HEK293 (cell line): Measurements from ENCODE around the gene PHLPP2.

ENCODE experiments used
- CTCF ChIA-PET: fragments of 350-600 bp; formaldehyde crosslinking; extraction: SDS; loops from one replicate; lab custom pipeline; 2021; ENCODE audit warnings: antibody characterized with exemption; lab: Yijun Ruan, JAX
- POLR2A ChIA-PET: fragments of 300-600 bp; formaldehyde crosslinking; extraction: SDS; loops from one replicate; lab custom pipeline; 2020; ENCODE audit warnings: antibody characterized with exemption, inconsistent platforms; lab: Yijun Ruan, JAX
- H3K27ac ChIP-seq: fragments of 200-500 bp; sonication (Bioruptor generic); 2 replicates; pipeline ENCODE4 v1.5.1; 2014; ENCODE audit warnings: low read depth, low read length, control low read depth, inconsistent platforms; ENCODE audit errors: extremely low read depth
- H3K36me3 ChIP-seq, 2 experiments: fragments of 200-500 bp in 1 of 2; sonication (Bioruptor generic) in 1 of 2; 1 replicate in 1 of 2; 2 replicates in 1 of 2; pipeline ENCODE4 v1.5.1; 2014 to 2017; ENCODE audit warnings: inconsistent platforms in 2 of 2, low read length in 2 of 2; ENCODE audit not compliant: control insufficient read depth in 2 of 2, insufficient read depth in 1 of 2
- H3K4me1 ChIP-seq: fragments of 200-500 bp; sonication (Bioruptor generic); 2 replicates; pipeline ENCODE4 v1.5.1; 2014; ENCODE audit warnings: mild to moderate bottlenecking, low read length, inconsistent platforms; ENCODE audit not compliant: control insufficient read depth, insufficient read depth
- H3K4me3 ChIP-seq: 2 replicates; pipeline ENCODE4 v1.5.1; 2011; ENCODE audit warnings: low read depth, mild to moderate bottlenecking, control low read depth, low read length, moderate library complexity
- H3K9me3 ChIP-seq: fragments of 200-500 bp; sonication (Bioruptor generic); 2 replicates; pipeline ENCODE4 v1.5.1; 2014; ENCODE audit warnings: low read depth, low read length, inconsistent platforms; ENCODE audit not compliant: control insufficient read depth, insufficient read depth
- AEBP2 ChIP-seq: fragments of 450-650 bp; formaldehyde crosslinking; IDR thresholded peaks from 2 replicates; pipeline ENCODE4 v1.5.1; 2016; ENCODE audit warnings: missing biosample characterization, missing genetic modification characterization, borderline replicate concordance
- BCL11A ChIP-seq: fragments of 450-650 bp; formaldehyde crosslinking; IDR thresholded peaks from 2 replicates; pipeline ENCODE4 v1.5.1; 2016; ENCODE audit warnings: low read depth, missing biosample characterization, missing genetic modification characterization
- GLIS2 ChIP-seq: fragments of 450-650 bp; formaldehyde crosslinking; IDR thresholded peaks from 2 replicates; pipeline ENCODE4 v1.5.1; 2016; ENCODE audit warnings: missing biosample characterization, missing genetic modification characterization
- OSR2 ChIP-seq: fragments of 450-650 bp; formaldehyde crosslinking; IDR thresholded peaks from 2 replicates; pipeline ENCODE4 v1.5.1; 2016; ENCODE audit warnings: missing biosample characterization, missing genetic modification characterization
- PRDM1 ChIP-seq: fragments of 450-650 bp; formaldehyde crosslinking; IDR thresholded peaks from 2 replicates; pipeline ENCODE4; 2016; ENCODE audit warnings: missing biosample characterization, missing genetic modification characterization
- SALL2 ChIP-seq: fragments of 450-650 bp; formaldehyde crosslinking; IDR thresholded peaks from 2 replicates; pipeline ENCODE4 v1.5.0; 2017; ENCODE audit warnings: missing biosample characterization, mild to moderate bottlenecking, missing genetic modification characterization, borderline replicate concordance
- TRIM28 ChIP-seq: IDR thresholded peaks from 2 replicates; pipeline ENCODE4 v1.6.1; 2011; ENCODE audit warnings: low read length, control low read depth, borderline replicate concordance
- ZBTB11 ChIP-seq: fragments of 450-650 bp; formaldehyde crosslinking; conservative IDR thresholded peaks from 2 replicates; pipeline ENCODE4 v1.5.1; 2016; ENCODE audit warnings: low read depth, missing biosample characterization, missing genetic modification characterization
- ZBTB26 ChIP-seq: fragments of 450-650 bp; formaldehyde crosslinking; optimal IDR thresholded peaks from 2 replicates; pipeline ENCODE3; 2016; ENCODE audit warnings: missing biosample characterization, mild to moderate bottlenecking, missing genetic modification characterization
- ZFHX2 ChIP-seq: fragments of 450-650 bp; formaldehyde crosslinking; conservative IDR thresholded peaks from 2 replicates; pipeline ENCODE4 v1.5.1; 2016; ENCODE audit warnings: missing biosample characterization, missing genetic modification characterization
- ZNF175 ChIP-seq: fragments of 450-650 bp; formaldehyde crosslinking; IDR thresholded peaks from 2 replicates; pipeline ENCODE4 v1.5.1; 2016; ENCODE audit warnings: missing biosample characterization, missing genetic modification characterization
- ZNF366 ChIP-seq: fragments of 450-650 bp; formaldehyde crosslinking; conservative IDR thresholded peaks from 2 replicates; pipeline ENCODE4 v1.5.1; 2016; ENCODE audit warnings: missing biosample characterization, missing genetic modification characterization
- ZNF433 ChIP-seq: fragments of 450-650 bp; formaldehyde crosslinking; IDR thresholded peaks from 2 replicates; pipeline ENCODE4 v1.5.1; 2016; ENCODE audit warnings: missing biosample characterization, missing genetic modification characterization, low read depth
- ZNF488 ChIP-seq: fragments of 450-650 bp; formaldehyde crosslinking; IDR thresholded peaks from 2 replicates; pipeline ENCODE4 v1.5.1; 2016; ENCODE audit warnings: missing biosample characterization, missing genetic modification characterization
- ZNF544 ChIP-seq: fragments of 450-650 bp; formaldehyde crosslinking; IDR thresholded peaks from 2 replicates; pipeline ENCODE4 v1.5.0; 2017; ENCODE audit warnings: missing biosample characterization, missing genetic modification characterization
- ZNF555 ChIP-seq: fragments of 450-650 bp; formaldehyde crosslinking; conservative IDR thresholded peaks from 2 replicates; pipeline ENCODE4 v1.5.1; 2017; ENCODE audit warnings: missing biosample characterization, mild to moderate bottlenecking, missing genetic modification characterization, inconsistent platforms
- ZNF560 ChIP-seq: fragments of 450-650 bp; formaldehyde crosslinking; IDR thresholded peaks from 2 replicates; pipeline ENCODE4 v1.5.1; 2017; ENCODE audit warnings: missing biosample characterization, missing genetic modification characterization, borderline replicate concordance
- ZNF580 ChIP-seq: fragments of 450-650 bp; formaldehyde crosslinking; IDR thresholded peaks from 2 replicates; pipeline ENCODE4 v1.5.1; 2016; ENCODE audit warnings: missing biosample characterization, missing genetic modification characterization
- ZNF645 ChIP-seq: fragments of 450-650 bp; formaldehyde crosslinking; IDR thresholded peaks from 2 replicates; pipeline ENCODE4; 2016; ENCODE audit warnings: missing biosample characterization, missing genetic modification characterization
- ZNF76 ChIP-seq: fragments of 450-650 bp; formaldehyde crosslinking; IDR thresholded peaks from 2 replicates; pipeline ENCODE4; 2016; ENCODE audit warnings: low read depth, missing biosample characterization, missing genetic modification characterization, borderline replicate concordance
- ZNF791 ChIP-seq: fragments of 450-650 bp; formaldehyde crosslinking; IDR thresholded peaks from 2 replicates; pipeline ENCODE4 v1.5.1; 2016; ENCODE audit warnings: missing biosample characterization, missing genetic modification characterization
- ZNF843 ChIP-seq: fragments of 450-650 bp; formaldehyde crosslinking; IDR thresholded peaks from 2 replicates; pipeline ENCODE4 v1.5.1; 2016; ENCODE audit warnings: missing biosample characterization, missing genetic modification characterization
- ZSCAN18 ChIP-seq: fragments of 450-650 bp; formaldehyde crosslinking; IDR thresholded peaks from 2 replicates; pipeline ENCODE4 v1.5.1; 2016; ENCODE audit warnings: missing biosample characterization, missing genetic modification characterization

PHLPP2 gene

GRCh38 chr16:71754652-71755051 lies 30.2 kb upstream of the PHLPP2 start:
- Histone ChIP-seq H3K36me3 (peaks cover 36 to 68% of the 10 kb centered on the region in 2 experiments), H3K4me1 (no peaks in the 10 kb centered on the region), H3K4me3 (no peak overlapping the region), H3K9me3 (no peaks in the 10 kb centered on the region), H3K27ac (no peak overlapping the region)
- TF ChIP-seq ZNF555 = no peak
- TF ChIP-seq TRIM28 = no peak
- TF ChIP-seq ZNF76 (tag by site-specific recombination) = no peak
- TF ChIP-seq ZFHX2 = no peak
- no peak for TF ChIP-seq BCL11A (tag by site-specific recombination)
- TF ChIP-seq ZBTB11 (tag by site-specific recombination) = no peak
- POLR2A ChIA-PET = no interaction called here
- CTCF ChIA-PET = interaction anchor here (0.8 kb wide), 1 partner anchor 207 kb away, joined by 5 read pairs; no protein-coding TSS in a partner anchor

- Histone ChIP-seq H3K4me1 (no peaks in the 10 kb centered on the region), H3K9me3 (no peaks in the 10 kb centered on the region), H3K4me3 (no peak overlapping the region), H3K27ac (no peak overlapping the region), H3K36me3 (peaks cover 39 to 73% of the 10 kb centered on the region in 2 experiments)
- POLR2A ChIA-PET = no interaction called here
- CTCF ChIA-PET = no interaction called here
- TF ChIP-seq SALL2 (tag by site-specific recombination) (no peak), ZNF791 (no peak), ZNF544 (tag by site-specific recombination) (no peak), ZSCAN18 (tag by site-specific recombination) (no peak), ZBTB26 (tag by site-specific recombination) (no peak), ZNF843 (tag by site-specific recombination) (no peak), GLIS2 (tag by site-specific recombination) (no peak), ZNF366 (tag by site-specific recombination) (peak; percentile 90), ZNF433 (tag by site-specific recombination) (no peak), AEBP2 (tag by site-specific recombination) (no peak), ZNF580 (no peak), OSR2 (tag by site-specific recombination) (no peak), PRDM1 (tag by site-specific recombination) (peak; percentile 90), ZNF175 (tag by site-specific recombination) (no peak), ZNF645 (tag by site-specific recombination) (no peak), ZNF560 (tag by site-specific recombination) (no peak), ZNF488 (tag by site-specific recombination) (no peak)
Measured at GRCh38 chr16:71754108-71754507, 29.6 kb upstream of the PHLPP2 start.
